Liver (tissue), 9 donors: ENCODE data around the gene DEXI. TPM values are rescaled to one million over a fixed set of nuclear protein-coding genes. Genes with fewer than 3 reads are reported as not detected.

Source experiments
- DNase-seq: peaks from one replicate; pipeline ENCODE4 v3.0.0-alpha.2; 2017; ENCODE audit warnings: low spot score
- H3K27ac ChIP-seq, 2 donors: one replicate each; pipeline ENCODE4 v1.7.0; 2013; ENCODE audit warnings: inconsistent platforms in 2 of 2, low read length in 2 of 2, control low read depth in 1 of 2, low read depth in 1 of 2, mild to moderate bottlenecking in 1 of 2
- H3K27me3 ChIP-seq, 4 donors: one replicate each; pipeline versions ENCODE4 v1.6.1 to v1.7.0; 2013; ENCODE audit warnings: low read length in 3 of 4, inconsistent platforms in 1 of 4, mild to moderate bottlenecking in 1 of 4, moderate library complexity in 1 of 4; ENCODE audit not compliant: control insufficient read depth in 4 of 4, insufficient read depth in 4 of 4
- H3K36me3 ChIP-seq, 4 donors: one replicate each; pipeline versions ENCODE4 v1.6.1 to v1.7.0; 2013; ENCODE audit warnings: low read length in 3 of 4, mild to moderate bottlenecking in 3 of 4, low read depth in 1 of 4, moderate library complexity in 1 of 4; ENCODE audit not compliant: control insufficient read depth in 4 of 4, insufficient read depth in 3 of 4
- H3K4me1 ChIP-seq, 4 donors: one replicate each; pipeline versions ENCODE4 v1.6.1 to v1.7.0; 2013; ENCODE audit warnings: low read length in 3 of 4, mild to moderate bottlenecking in 3 of 4, moderate library complexity in 1 of 4; ENCODE audit not compliant: control insufficient read depth in 4 of 4, insufficient read depth in 4 of 4
- H3K4me3 ChIP-seq, 3 donors: one replicate each; pipeline versions ENCODE4 v1.6.1 to v1.7.0; 2013; ENCODE audit warnings: low read length in 3 of 3, control low read depth in 1 of 3, low read depth in 1 of 3, mild to moderate bottlenecking in 1 of 3
- H3K9ac ChIP-seq, 2 donors: one replicate each; pipeline ENCODE4 v1.7.0; 2013; ENCODE audit warnings: low read length in 2 of 2, mild to moderate bottlenecking in 2 of 2, moderate library complexity in 2 of 2, control low read depth in 1 of 2, low read depth in 1 of 2
- H3K9me3 ChIP-seq, 4 donors: one replicate each; pipeline versions ENCODE4 v1.6.1 to v1.7.0; 2013; ENCODE audit warnings: low read length in 3 of 4; ENCODE audit not compliant: control insufficient read depth in 4 of 4
- EGR1 ChIP-seq, 2 donors: IDR thresholded peaks; 2 replicates each; pipeline ENCODE4 v1.6.1; 2016 to 2018; ENCODE audit warnings: antibody characterized with exemption in 2 of 2, low read depth in 2 of 2
- FOXA1 ChIP-seq: IDR thresholded peaks from 2 replicates; pipeline ENCODE4 v1.6.1; 2016; ENCODE audit warnings: antibody characterized with exemption
- FOXA2 ChIP-seq: IDR thresholded peaks from 2 replicates; pipeline ENCODE4 v1.6.1; 2016; ENCODE audit warnings: antibody characterized with exemption
- GABPA ChIP-seq, 2 donors: IDR thresholded peaks in 1 of 2; conservative IDR thresholded peaks in 1 of 2; 2 replicates each; pipeline ENCODE4 v1.6.1; 2016; ENCODE audit warnings: antibody characterized with exemption in 2 of 2, mild to moderate bottlenecking in 1 of 2, moderate library complexity in 1 of 2
- HNF4A ChIP-seq, 2 donors: conservative IDR thresholded peaks; 2 replicates each; pipeline ENCODE4 v1.6.1; 2016; ENCODE audit warnings: antibody characterized with exemption in 2 of 2, mild to moderate bottlenecking in 2 of 2
- HNF4G ChIP-seq: IDR thresholded peaks from 2 replicates; pipeline ENCODE4 v1.6.1; 2016; ENCODE audit warnings: antibody characterized with exemption
- JUND ChIP-seq, 2 donors: IDR thresholded peaks; 2 replicates each; pipeline ENCODE4 v1.6.1; 2016; ENCODE audit warnings: antibody characterized with exemption in 2 of 2
- NR2F2 ChIP-seq: IDR thresholded peaks from 2 replicates; pipeline ENCODE4 v1.6.1; 2016; ENCODE audit warnings: antibody characterized with exemption
- RAD21 ChIP-seq, 2 donors: IDR thresholded peaks; 2 replicates each; pipeline ENCODE4 v1.6.1; 2016; ENCODE audit warnings: antibody characterized with exemption in 2 of 2, mild to moderate bottlenecking in 2 of 2
- RXRA ChIP-seq, 2 donors: IDR thresholded peaks; 2 replicates each; pipeline ENCODE4 v1.6.1; 2017 to 2018; ENCODE audit warnings: antibody characterized with exemption in 2 of 2, mild to moderate bottlenecking in 1 of 2
- SP1 ChIP-seq: IDR thresholded peaks from 2 replicates; pipeline ENCODE4 v1.6.1; 2018; ENCODE audit warnings: antibody characterized with exemption, mild to moderate bottlenecking
- TAF1 ChIP-seq: conservative IDR thresholded peaks from 2 replicates; pipeline ENCODE4 v1.6.1; 2016; ENCODE audit warnings: antibody characterized with exemption, mild to moderate bottlenecking
- YY1 ChIP-seq: IDR thresholded peaks from 2 replicates; pipeline ENCODE4 v1.6.1; 2016; ENCODE audit warnings: antibody characterized with exemption, mild to moderate bottlenecking
- WGBS: extraction: QIAGEN DNeasy Blood & Tissue Kit; methylation state at CpG from one replicate; pipeline ENCODE4 v1.1.7; 2013; 5-methylcytosine and 5-hydroxymethylcytosine counted together
- polyA plus RNA-seq, 2 donors: library from polyadenylated mRNA; stranded (reverse) in 1 of 2; unstranded in 1 of 2; fragments of 200-250 nt in 1 of 2; fragments of >200 nt in 1 of 2; fragmentation: Nextera tagmentation in 1 of 2; extraction: Ambion mirVana in 1 of 2; gene quantifications; one replicate each; pipeline versions ENCODE4 v1.2.1 to v1.2.3, GENCODE V29; 2013 to 2015
- total RNA-seq, 2 donors: library from RNA; depleted of rRNA; stranded (reverse); fragments of >200 nt; gene quantifications; one replicate each; pipeline ENCODE4 v1.2.3, GENCODE V29; 2014
- TF ChIP-seq, protein P1 (sequence below): IDR thresholded peaks from 2 replicates; pipeline ENCODE4 v1.6.1; 2016; ENCODE audit warnings: antibody characterized with exemption
- TF ChIP-seq, protein P2 (sequence below): IDR thresholded peaks from 2 replicates; pipeline ENCODE4 v1.6.1; 2016; ENCODE audit warnings: antibody characterized with exemption
- TF ChIP-seq, protein P3 (sequence below): IDR thresholded peaks from 2 replicates; pipeline ENCODE4 v1.6.1; 2016; ENCODE audit warnings: antibody characterized with exemption
- donor health status: healthy.
- donor health status: healthy.
- donor health status: healthy.
- donor health status: healthy.
- donor health status: healthy.

The DEXI gene
- total and polyA plus RNA-seq, 4 donors: 13.6 to 69.9 (median 41.8) TPM

DNA sequence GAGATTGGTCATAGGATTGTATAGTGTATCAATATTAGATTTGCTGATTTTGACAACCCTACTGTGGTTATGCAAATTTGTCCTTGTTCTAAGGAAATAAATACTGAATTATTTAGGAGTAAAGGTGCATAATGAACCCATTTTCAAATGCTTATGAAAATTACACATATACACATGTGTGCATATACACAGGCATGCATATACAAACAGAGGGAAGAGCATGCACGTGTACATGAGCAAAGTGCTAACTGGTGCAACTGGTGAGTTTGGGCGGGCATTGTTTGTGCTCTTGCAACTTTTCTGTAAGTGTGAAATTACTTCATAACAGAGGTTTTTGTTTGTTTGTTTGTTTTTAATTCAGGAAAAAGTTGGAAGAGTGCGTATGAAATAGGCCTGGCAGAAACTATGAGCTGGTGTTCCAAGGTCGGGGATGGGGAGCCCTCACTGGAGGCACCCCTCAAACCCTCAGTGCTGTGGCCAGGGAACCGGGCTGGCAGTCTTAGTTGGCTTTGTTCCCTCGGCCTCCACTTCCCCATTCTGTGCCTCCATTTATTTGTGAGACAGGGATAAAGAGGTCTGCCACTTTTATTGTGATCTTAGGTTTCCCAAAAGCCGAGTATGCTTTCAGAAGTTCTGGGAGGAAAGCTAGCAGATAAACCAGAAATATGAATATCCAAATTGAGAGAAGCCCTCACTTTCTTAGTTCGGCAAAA, 5.8 kb downstream of the DEXI start (continued):
- TF ChIP-seq, protein P1, sequence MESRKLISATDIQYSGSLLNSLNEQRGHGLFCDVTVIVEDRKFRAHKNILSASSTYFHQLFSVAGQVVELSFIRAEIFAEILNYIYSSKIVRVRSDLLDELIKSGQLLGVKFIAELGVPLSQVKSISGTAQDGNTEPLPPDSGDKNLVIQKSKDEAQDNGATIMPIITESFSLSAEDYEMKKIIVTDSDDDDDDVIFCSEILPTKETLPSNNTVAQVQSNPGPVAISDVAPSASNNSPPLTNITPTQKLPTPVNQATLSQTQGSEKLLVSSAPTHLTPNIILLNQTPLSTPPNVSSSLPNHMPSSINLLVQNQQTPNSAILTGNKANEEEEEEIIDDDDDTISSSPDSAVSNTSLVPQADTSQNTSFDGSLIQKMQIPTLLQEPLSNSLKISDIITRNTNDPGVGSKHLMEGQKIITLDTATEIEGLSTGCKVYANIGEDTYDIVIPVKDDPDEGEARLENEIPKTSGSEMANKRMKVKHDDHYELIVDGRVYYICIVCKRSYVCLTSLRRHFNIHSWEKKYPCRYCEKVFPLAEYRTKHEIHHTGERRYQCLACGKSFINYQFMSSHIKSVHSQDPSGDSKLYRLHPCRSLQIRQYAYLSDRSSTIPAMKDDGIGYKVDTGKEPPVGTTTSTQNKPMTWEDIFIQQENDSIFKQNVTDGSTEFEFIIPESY: no peak
- TF ChIP-seq TAF1 (no peak), FOXA1 (no peak), YY1 (no peak), HNF4A (conservative IDR thresholded peaks at IDR 0.05) (no peak), JUND (IDR thresholded peaks at IDR 0.05) (no peak)
- TF ChIP-seq, protein P2, sequence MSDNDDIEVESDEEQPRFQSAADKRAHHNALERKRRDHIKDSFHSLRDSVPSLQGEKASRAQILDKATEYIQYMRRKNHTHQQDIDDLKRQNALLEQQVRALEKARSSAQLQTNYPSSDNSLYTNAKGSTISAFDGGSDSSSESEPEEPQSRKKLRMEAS: no peak

DNA sequence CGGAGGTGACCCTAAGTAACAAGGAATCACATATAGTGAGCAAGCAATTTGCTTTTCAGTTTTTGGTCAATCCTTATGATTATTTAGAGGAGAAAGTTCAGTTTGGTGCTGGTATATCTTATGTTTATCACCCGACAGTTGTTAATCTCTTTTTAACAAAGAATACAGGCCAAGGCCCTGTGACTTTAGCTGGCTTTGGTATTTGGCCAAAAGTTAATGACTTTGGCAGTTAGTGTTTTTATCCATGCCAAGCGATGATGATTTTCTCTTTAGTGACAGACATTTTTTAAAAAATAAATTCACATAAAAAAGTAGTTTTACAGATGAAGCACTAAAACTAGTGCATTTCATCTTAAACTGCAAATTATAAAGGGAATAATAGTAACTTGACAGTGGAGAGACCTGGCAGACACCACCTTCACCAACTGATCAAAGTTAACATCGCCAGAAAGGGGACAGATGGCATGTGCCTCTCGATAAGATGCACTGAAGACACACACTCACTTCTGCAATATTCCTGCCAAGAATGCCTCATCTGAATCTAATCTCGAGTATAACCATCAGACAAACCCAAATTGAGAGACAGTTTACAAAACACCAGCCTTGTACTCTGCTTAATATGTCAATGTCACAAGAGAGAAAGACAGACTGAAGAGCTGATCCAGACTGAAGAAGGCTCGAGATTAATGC, 6.9 kb downstream of the DEXI start:
- Histone ChIP-seq H3K27me3 (no peaks in the 10 kb centered on the region), H3K4me3 (no peak overlapping the region), H3K36me3 (peaks cover 0 to 2% (median 0%) of the 10 kb centered on the region in 4 donors), H3K9ac (no peak overlapping the region), H3K4me1 (peaks cover 17 to 80% (median 69%) of the 10 kb centered on the region in 4 donors), H3K27ac (no peak overlapping the region), H3K9me3 (no peaks in the 10 kb centered on the region)
- no peak for TF ChIP-seq TAF1
- TF ChIP-seq, protein P3, sequence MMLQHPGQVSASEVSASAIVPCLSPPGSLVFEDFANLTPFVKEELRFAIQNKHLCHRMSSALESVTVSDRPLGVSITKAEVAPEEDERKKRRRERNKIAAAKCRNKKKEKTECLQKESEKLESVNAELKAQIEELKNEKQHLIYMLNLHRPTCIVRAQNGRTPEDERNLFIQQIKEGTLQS: no peak
- no peak for TF ChIP-seq FOXA1
- no peak for TF ChIP-seq RAD21 (IDR thresholded peaks at IDR 0.05)
- TF ChIP-seq YY1: no peak
- TF ChIP-seq JUND (IDR thresholded peaks at IDR 0.05): no peak
- TF ChIP-seq RXRA (IDR thresholded peaks at IDR 0.05): no peak
- TF ChIP-seq GABPA (IDR thresholded peaks at IDR 0.05 in 1 of 2, conservative IDR thresholded peaks at IDR 0.05 in 1 of 2): no peak
- TF ChIP-seq EGR1 (IDR thresholded peaks at IDR 0.05; ENCODE audit: low read depth in 2 of 2): no peak
- TF ChIP-seq HNF4G: no peak
- no peak for TF ChIP-seq NR2F2
- TF ChIP-seq FOXA2: no peak
- TF ChIP-seq, protein P2: no peak
- TF ChIP-seq SP1: no peak
- TF ChIP-seq, protein P1: no peak
- no peak for TF ChIP-seq HNF4A (conservative IDR thresholded peaks at IDR 0.05)
- 41% methylated on average over 7 of the region's 7 CpGs for WGBS
- no peak for DNase-seq
